Mesothelial cell of epicardium (in vitro differentiated cells): ENCODE results near the gene CCZ1B. TPM values are rescaled to one million over a fixed set of nuclear protein-coding genes. Genes with fewer than 3 reads are reported as not detected.
"Not testable (repeated sequence)": the region's sequence is repeated elsewhere in the genome, so short reads cannot be mapped to it uniquely, and the experiment has no call there.

Experiments
- DNase-seq, 2 experiments: peaks; one replicate each; pipeline ENCODE4 v3.0.0; 2021; ENCODE audit warnings: low spot score in 2 of 2; ENCODE audit not compliant: unreplicated experiment in 2 of 2
- H3K27ac Mint-ChIP-seq: 2 replicates; pipeline ENCODE4 v1.8.0; 2021; ENCODE audit warnings: mixed read lengths
- H3K27me3 Mint-ChIP-seq: 2 replicates; pipeline ENCODE4 v1.8.0; 2021; ENCODE audit warnings: low read depth, mixed read lengths
- H3K36me3 Mint-ChIP-seq: 2 replicates; pipeline ENCODE4 v1.8.0; 2021; ENCODE audit warnings: mixed read lengths
- H3K4me1 Mint-ChIP-seq: 2 replicates; pipeline ENCODE4 v1.8.0; 2021; ENCODE audit warnings: mixed read lengths
- H3K4me3 Mint-ChIP-seq: 2 replicates; pipeline ENCODE4 v1.8.0; 2021; ENCODE audit warnings: mild to moderate bottlenecking, moderate library complexity, mixed read lengths
- H3K9me3 Mint-ChIP-seq: 2 replicates; pipeline ENCODE4 v1.8.0; 2021; ENCODE audit warnings: mixed read lengths
- total RNA-seq: library from RNA; stranded (reverse); gene quantifications from 3 replicates; pipeline ENCODE4 v1.2.1, GENCODE V29; 2021
- TF ChIP-seq, protein P1 (sequence below): fragments of 200-600 bp; sonication (generic); IDR thresholded peaks from one replicate; pipeline ENCODE4 v1.5.0; 2021; ENCODE audit warnings: antibody characterized with exemption; ENCODE audit not compliant: unreplicated experiment

Gene CCZ1B
- 64.1 to 76.5 TPM (median 68.1 TPM) in 3 replicates for total RNA-seq

DNA sequence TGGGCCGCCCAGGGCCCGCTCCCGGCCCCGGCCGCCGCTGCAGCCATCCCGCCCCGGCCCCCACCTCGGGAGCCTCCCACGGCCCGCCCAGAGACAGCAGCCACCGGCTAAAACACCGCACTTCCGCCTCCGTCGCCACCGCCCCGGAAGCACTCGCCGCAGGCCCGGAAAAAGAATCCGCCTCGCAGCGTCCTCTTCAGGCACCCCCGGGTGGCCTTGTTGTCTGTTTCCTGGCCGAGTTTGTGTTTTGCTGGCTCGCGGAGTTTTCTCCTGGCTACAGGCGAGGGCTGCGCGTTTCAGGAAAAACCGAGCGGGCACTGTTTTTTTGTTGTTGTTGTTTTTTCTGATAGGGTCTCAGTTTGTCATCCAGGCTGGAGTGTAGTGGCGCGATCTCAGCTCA, at the start of gene CCZ1B:
CCZ1B (minus strand) TSS at position 125 of the 400 bp plus-strand sequence; CDS start at position 47, 78 bp downstream.
- Mint-ChIP-seq H3K4me3 (peak within 1 kb of the TSS; percentile 93), H3K27me3 (peaks cover 28% of the 10 kb centered on the region), H3K27ac (peak within 1 kb of the TSS; percentile 98)
- not testable (repeated sequence) for H3K4me1 Mint-ChIP-seq, H3K9me3 Mint-ChIP-seq, H3K36me3 Mint-ChIP-seq
- DNase-seq: peak; percentile 41 to 79

DNA sequence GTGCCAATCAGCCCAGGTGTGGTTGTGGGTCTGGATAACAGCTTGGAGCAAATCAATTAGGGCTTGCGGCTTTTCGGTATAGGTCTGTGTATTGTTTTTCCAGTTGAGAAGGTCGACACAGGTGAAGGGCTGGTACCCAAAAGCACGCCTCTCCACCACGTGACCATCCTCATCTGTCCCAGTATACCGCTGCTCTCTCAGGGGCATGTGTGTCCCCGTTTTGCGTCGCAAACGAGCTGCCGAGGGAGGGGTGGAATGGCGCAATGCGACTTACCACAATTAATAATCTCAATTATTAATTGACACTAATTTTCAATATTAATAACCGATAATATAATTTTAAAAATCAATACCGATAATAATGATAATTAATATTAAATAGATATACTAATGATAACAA, 48.9 kb upstream of the CCZ1B start:
- DNase-seq, H3K36me3 Mint-ChIP-seq, H3K4me3 Mint-ChIP-seq, H3K27ac Mint-ChIP-seq, H3K4me1 Mint-ChIP-seq, H3K9me3 Mint-ChIP-seq: not testable (repeated sequence)
- peaks cover 18% of the 10 kb centered on the region for H3K27me3 Mint-ChIP-seq

DNA sequence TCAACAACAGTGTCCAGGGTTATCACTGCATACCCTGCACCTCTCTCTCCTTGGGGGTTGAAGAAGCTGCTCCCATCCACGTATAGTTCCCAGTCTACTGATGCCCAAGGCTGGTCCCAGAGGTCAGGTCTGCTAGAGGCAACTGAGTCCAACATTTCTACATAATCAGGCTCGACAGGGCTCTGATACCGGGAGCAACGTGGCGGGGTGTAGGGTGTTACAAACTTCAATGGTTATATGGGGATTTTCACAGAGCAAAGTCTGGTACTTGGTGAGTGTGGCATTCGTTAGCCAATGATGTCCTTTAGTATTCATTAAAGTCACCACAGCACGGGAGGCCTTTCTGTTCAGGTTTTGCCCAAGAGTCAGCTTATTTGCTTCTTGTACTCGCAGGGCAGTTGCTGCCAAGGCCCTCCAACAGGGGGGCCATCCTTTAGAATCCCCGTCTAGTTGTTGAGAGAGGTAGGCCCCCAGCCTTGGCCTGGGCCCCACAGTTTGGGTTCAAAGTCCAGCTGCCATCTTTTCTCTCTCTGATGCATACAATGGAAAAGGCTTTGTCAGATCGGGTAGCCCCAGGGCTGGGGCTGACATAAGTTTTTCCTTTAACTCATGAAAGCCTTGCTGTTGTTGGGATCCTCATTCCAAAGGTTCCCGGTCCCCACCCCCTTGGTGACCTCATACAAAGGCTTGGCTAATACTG, 46.3 kb upstream of the CCZ1B start:
- not testable (repeated sequence) for H3K4me1 Mint-ChIP-seq, H3K27ac Mint-ChIP-seq, H3K4me3 Mint-ChIP-seq

DNA sequence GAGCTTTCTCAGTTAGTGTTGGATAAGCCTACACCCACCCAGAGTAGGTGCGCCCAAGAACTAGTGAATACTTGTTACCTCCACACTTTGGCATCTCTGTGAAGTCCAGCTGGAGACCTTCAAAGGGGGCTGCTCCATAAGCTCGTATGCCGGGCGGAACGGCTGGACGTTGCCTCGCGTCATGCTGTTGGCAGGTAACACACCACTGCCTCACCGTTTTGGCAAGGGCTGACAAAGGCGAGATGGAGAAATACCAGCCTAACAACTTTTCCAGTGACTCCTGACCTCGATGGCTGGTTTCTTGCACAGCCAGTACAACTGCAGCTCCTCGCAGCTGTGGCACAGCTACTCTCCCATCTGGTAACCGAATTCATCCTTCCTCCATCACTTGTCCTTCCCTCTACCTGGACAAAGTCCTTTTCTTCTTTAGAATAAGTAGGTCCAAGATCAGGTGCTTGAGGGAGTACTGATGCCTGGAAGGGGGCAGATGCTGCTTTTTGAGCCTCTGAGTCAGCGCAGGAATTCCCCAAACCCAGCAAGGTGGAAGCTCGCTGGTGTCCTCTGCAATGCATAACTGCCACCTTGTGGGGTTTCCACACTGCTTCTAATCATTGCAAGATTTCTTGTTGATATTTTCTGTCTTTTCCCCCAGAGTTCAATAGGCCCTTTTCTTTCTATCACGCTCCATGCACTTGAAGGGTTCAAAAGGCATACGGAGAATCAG, 45.5 kb upstream of the CCZ1B start:
- not testable (repeated sequence) for H3K27me3 Mint-ChIP-seq, H3K36me3 Mint-ChIP-seq, DNase-seq, H3K4me3 Mint-ChIP-seq, H3K27ac Mint-ChIP-seq, H3K4me1 Mint-ChIP-seq
- peaks cover 26% of the 10 kb centered on the region for H3K9me3 Mint-ChIP-seq

More for the DNA sequence above, 46.3 kb upstream of the CCZ1B start:
- DNase-seq, H3K27me3 Mint-ChIP-seq, H3K36me3 Mint-ChIP-seq: not testable (repeated sequence)
- peaks cover 20% of the 10 kb centered on the region for H3K9me3 Mint-ChIP-seq

DNA sequence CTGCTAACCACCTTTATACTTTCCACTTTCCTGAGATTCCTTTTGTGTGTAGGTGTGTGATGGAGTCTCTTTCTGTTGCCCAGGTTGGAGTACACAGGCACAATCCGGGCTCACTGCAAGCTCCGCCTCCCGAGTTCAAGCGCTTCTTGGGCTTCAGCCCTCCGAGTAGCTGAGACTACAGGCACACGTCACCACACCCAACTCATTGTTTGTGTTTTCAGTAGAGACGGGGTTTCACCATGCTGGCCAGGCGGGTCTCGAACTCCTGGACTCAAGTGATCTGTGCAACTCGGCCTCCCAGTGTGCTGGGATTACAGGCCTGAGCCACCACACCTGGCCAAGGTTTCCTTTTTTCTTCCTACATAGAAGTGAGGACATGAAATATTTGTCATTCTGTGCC, 38.7 kb upstream of the CCZ1B start:
- DNase-seq, H3K4me3 Mint-ChIP-seq, H3K4me1 Mint-ChIP-seq, H3K27me3 Mint-ChIP-seq, H3K36me3 Mint-ChIP-seq: not testable (repeated sequence)
- Mint-ChIP-seq H3K27ac (peak overlapping the region; percentile 12), H3K9me3 (peaks cover 22% of the 10 kb centered on the region)

DNA sequence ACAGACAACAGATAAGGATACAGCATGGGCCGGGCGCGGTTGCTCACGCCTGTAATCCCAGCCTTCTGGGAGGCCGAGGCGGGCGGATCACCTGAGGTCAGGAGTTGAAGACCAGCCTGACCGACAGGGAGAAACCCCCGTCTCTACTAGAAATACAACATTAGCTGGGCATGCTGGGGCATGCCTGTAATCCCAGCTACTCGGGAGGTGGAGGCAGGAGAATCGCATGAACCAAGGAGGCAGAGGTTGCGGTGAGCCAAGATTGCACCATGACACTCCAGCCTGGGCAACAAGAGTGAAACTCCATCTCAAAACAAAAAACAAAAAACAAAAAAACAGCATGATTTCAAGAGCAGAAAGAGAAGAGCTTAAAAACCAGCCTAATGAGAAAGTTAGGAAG, 38.1 kb upstream of the CCZ1B start:
- not testable (repeated sequence) for H3K27me3 Mint-ChIP-seq

DNA sequence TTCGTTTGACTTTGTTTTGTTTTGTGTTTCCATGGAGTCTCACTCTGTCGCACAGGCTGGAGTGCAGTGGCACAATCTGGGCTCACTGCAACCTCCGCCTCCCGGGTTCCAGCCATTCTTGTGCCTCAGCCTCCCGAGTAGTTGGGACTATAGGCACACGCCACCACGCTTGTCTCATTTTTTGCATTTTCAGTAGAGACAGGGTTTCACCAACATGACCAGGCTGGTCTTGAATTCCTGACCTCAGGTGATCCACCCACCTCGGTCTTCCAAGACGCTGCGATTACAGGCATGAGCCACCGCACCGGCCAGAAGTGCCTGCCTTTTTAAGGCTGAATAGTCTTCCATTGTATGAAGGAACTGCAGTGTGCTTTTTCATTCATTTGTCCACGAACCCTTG, 36.8 kb upstream of the CCZ1B start:
- not testable (repeated sequence) for DNase-seq

More for the DNA sequence above, 38.1 kb upstream of the CCZ1B start:
- H3K36me3 Mint-ChIP-seq, DNase-seq, H3K4me1 Mint-ChIP-seq, H3K4me3 Mint-ChIP-seq, H3K27ac Mint-ChIP-seq: not testable (repeated sequence)
- peaks cover 17% of the 10 kb centered on the region for H3K9me3 Mint-ChIP-seq

DNA sequence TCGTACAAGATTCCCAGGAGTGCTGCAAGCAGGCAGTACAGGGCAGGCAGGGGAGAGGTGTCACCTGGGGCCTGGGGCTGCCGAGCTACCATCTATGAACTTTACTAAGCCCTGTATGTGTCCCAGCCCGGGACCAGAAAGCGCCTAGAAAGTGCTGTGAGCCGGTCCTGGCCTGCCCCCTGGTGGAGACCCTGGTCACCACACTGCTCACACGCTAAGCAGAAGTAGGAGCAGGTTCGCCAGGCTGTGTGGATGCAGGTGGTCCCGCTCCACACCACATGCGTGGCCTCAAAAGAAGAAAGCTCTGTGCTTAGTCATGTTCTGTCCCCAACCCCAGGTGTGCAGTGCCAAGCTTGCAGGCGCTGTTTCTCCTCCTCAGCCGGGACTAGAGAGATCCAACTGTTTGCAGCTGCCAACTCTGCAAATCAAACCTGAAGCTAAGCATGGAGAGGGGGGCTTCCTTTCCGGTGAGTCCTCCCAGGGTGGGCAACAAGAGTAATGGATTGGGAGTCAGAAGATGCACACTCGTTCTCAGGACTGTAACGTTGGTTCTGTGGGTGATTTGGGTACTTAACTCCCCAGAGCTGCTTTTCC, 31.7 kb upstream of the CCZ1B start:
- peak in 1 of 2 experiments; percentile 82 for DNase-seq
- H3K27me3 Mint-ChIP-seq: peaks cover 22% of the 10 kb centered on the region

More for the DNA sequence above, 36.8 kb upstream of the CCZ1B start:
- H3K36me3 Mint-ChIP-seq, H3K4me1 Mint-ChIP-seq, H3K4me3 Mint-ChIP-seq, H3K27ac Mint-ChIP-seq, H3K27me3 Mint-ChIP-seq: not testable (repeated sequence)
- peaks cover 15% of the 10 kb centered on the region for H3K9me3 Mint-ChIP-seq

DNA sequence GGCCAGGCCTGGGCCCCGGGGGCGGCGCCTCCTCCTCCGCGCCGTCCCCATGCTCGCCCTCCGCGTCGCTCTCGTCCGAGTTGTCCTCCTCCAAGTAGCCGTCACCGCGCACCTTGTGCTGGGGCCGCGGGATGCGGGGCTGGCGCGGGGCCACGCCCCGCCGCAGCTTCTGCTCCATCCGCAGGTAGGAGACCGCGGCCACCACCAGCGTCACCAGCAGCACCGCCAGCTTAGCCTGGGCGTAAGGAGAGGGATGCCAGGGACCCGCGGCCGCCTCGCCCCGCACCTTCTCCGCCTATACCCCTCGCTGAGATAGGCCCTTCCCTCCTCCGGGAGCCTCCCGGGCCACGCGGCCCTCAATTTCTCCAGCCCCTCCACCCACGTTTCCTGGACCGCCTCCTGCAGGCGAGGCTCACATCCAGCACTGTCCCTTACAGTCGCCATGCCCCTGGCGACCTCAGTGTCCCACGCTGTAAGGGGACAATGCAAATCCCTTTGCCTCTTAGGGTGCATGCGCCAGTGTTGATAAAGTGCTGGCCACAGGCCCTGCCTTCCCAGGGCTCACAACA, 29.6 kb upstream of the CCZ1B start:
- peak overlapping the region; percentile 69 for H3K4me3 Mint-ChIP-seq
- not testable (repeated sequence) for H3K4me1 Mint-ChIP-seq, DNase-seq, H3K27ac Mint-ChIP-seq, H3K36me3 Mint-ChIP-seq, H3K9me3 Mint-ChIP-seq
- peaks cover 22% of the 10 kb centered on the region for H3K27me3 Mint-ChIP-seq

More for the DNA sequence above, 31.7 kb upstream of the CCZ1B start:
- not testable (repeated sequence) for H3K4me3 Mint-ChIP-seq, H3K4me1 Mint-ChIP-seq, H3K9me3 Mint-ChIP-seq, H3K36me3 Mint-ChIP-seq, H3K27ac Mint-ChIP-seq
- TF ChIP-seq, protein P1, sequence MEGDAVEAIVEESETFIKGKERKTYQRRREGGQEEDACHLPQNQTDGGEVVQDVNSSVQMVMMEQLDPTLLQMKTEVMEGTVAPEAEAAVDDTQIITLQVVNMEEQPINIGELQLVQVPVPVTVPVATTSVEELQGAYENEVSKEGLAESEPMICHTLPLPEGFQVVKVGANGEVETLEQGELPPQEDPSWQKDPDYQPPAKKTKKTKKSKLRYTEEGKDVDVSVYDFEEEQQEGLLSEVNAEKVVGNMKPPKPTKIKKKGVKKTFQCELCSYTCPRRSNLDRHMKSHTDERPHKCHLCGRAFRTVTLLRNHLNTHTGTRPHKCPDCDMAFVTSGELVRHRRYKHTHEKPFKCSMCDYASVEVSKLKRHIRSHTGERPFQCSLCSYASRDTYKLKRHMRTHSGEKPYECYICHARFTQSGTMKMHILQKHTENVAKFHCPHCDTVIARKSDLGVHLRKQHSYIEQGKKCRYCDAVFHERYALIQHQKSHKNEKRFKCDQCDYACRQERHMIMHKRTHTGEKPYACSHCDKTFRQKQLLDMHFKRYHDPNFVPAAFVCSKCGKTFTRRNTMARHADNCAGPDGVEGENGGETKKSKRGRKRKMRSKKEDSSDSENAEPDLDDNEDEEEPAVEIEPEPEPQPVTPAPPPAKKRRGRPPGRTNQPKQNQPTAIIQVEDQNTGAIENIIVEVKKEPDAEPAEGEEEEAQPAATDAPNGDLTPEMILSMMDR: peak; percentile 82

DNA sequence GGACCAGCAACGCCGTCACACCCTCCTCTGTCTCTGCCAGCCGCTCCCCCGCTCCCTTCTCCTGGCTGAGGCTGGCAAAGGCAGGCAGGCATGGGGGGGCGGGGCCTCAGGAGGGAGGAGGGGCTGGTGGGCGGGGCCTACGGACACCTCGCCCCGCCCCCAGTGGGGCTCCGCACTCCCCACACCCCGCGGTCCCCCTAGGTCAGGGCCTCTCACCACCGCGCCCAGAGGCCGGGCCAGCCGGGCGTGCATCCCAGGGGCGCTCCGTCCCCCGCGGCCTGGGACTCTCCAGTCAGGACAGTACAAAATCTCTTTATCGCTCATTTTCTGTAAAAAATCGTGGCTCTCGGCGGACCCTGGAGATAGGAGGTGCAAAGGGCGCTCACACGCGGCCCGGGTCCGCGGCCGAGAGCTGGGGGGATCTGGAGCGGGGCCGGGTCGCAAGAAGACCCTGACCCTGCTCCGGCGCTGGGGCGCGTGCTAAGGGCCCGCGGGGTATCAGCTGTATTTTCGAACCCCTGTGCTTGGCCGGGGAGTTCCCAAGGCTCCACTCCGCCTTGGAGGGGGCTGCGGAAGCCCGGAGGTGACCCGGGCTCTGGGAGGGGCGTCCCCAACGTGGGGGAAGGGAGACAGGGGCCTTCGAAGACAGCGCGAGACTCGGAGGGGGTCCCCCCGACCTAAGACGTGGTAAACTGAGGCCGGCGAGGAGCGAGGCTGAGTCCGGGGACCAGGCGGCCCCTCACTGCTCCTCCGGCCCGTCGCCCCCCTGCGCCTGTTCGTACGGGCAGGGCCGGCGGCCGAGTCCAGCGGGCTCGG, 28.9 kb upstream of the CCZ1B start:
- H3K27me3 Mint-ChIP-seq: peaks cover 22% of the 10 kb centered on the region
- not testable (repeated sequence) for H3K36me3 Mint-ChIP-seq, H3K27ac Mint-ChIP-seq

DNA sequence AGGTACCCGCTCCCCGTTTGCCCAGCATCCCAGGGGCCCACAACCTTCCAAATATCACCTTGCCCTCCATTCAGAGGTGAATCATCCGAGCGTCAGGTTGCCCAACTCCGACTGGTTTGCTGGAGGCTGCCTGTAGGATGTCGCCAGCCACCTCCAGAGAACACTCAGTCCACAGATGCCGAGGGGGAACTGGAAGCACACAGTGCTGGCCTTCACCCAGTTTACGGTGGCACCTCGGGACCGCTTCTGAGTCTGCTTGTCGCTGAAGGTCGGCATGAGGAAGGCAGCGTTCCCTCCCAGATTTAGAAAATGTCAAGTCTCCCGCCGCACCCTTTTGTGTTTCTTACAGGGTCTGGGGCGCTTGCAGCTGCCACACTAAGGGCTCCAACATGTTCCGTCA, 27.6 kb upstream of the CCZ1B start:
- peaks cover 22% of the 10 kb centered on the region for H3K27me3 Mint-ChIP-seq

More for the DNA sequence above, 28.9 kb upstream of the CCZ1B start:
- H3K4me3 Mint-ChIP-seq: peak overlapping the region; percentile 72
- H3K4me1 Mint-ChIP-seq, H3K9me3 Mint-ChIP-seq, DNase-seq: not testable (repeated sequence)

DNA sequence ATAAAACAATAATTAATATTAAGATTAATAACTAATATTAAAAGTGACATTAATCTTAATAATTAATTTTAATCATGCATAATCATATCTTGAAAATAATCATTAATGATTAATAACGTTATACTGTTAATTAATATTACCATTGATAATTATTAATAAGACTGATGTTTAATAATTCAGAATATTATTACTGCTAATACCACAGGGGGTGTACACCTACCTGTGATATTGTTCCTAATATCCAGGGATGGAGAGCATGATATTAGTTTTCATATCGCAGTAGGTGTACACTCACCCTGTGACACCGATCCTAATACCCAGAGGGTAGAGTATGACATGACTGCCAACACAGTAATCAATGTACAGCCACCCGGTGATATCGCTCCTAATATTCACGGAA, 23.1 kb upstream of the CCZ1B start:
- H3K36me3 Mint-ChIP-seq, DNase-seq, H3K4me3 Mint-ChIP-seq, H3K27ac Mint-ChIP-seq, H3K9me3 Mint-ChIP-seq, H3K4me1 Mint-ChIP-seq: not testable (repeated sequence)
- H3K27me3 Mint-ChIP-seq: peaks cover 29% of the 10 kb centered on the region

More for the DNA sequence above, 27.6 kb upstream of the CCZ1B start:
- not testable (repeated sequence) for H3K27ac Mint-ChIP-seq, DNase-seq, H3K9me3 Mint-ChIP-seq, H3K36me3 Mint-ChIP-seq, H3K4me1 Mint-ChIP-seq
- peak overlapping the region; percentile 60 for H3K4me3 Mint-ChIP-seq
